HepG2 (cell line): ENCODE results near the gene NARF. TPM values are rescaled to one million over a fixed set of nuclear protein-coding genes. Genes with fewer than 3 reads are reported as not detected.

Experiments
- ARNT2 ChIP-seq: sonication (generic); formaldehyde crosslinking; IDR thresholded peaks from 2 replicates; pipeline ENCODE4 v1.8.0; 2022; ENCODE audit warnings: mild to moderate bottlenecking, low read depth, missing genetic modification reagents, moderate library complexity
- HNRNPK ChIP-seq: fragments of 200-400 bp; formaldehyde crosslinking; IDR thresholded peaks from 2 replicates; pipeline ENCODE4 v1.6.1; 2018; ENCODE audit warnings: low read length, low read depth, moderate library complexity, mild to moderate bottlenecking; ENCODE audit not compliant: poor library complexity, severe bottlenecking
- KAT8 ChIP-seq: IDR thresholded peaks from 2 replicates; pipeline ENCODE4 v1.6.1; 2016; ENCODE audit warnings: missing genetic modification reagents, missing compliant biosample characterization
- KDM3A ChIP-seq: IDR thresholded peaks from 2 replicates; pipeline ENCODE4 v1.6.1; 2018; ENCODE audit warnings: low read depth, missing compliant biosample characterization
- KDM5B ChIP-seq: sonication (generic); formaldehyde crosslinking; IDR thresholded peaks from 2 replicates; pipeline ENCODE4 v1.4.0; 2020; ENCODE audit warnings: missing genetic modification reagents, mild to moderate bottlenecking, borderline replicate concordance
- MTF1 ChIP-seq: sonication (generic); formaldehyde crosslinking; IDR thresholded peaks from 2 replicates; pipeline ENCODE4 v1.5.0; 2020; ENCODE audit warnings: missing genetic modification reagents
- NCOA1 ChIP-seq: sonication (generic); formaldehyde crosslinking; IDR thresholded peaks from 2 replicates; pipeline ENCODE4 v1.9.0; 2021; ENCODE audit warnings: missing genetic modification reagents
- NFATC3 ChIP-seq: sonication (generic); formaldehyde crosslinking; IDR thresholded peaks from 2 replicates; pipeline ENCODE4 v1.5.1; 2020; ENCODE audit warnings: mild to moderate bottlenecking, missing genetic modification reagents
- NFYC ChIP-seq: IDR thresholded peaks from 2 replicates; pipeline ENCODE4 v1.6.1; 2016; ENCODE audit warnings: missing genetic modification reagents, missing compliant biosample characterization
- YY1 ChIP-seq: IDR thresholded peaks from 2 replicates; pipeline ENCODE4 v1.6.1; 2011; ENCODE audit warnings: low read length, low read depth, moderate library complexity, mild to moderate bottlenecking; ENCODE audit not compliant: insufficient read depth, insufficient replicate concordance
- ZBTB38 ChIP-seq: sonication (generic); formaldehyde crosslinking; IDR thresholded peaks from 2 replicates; pipeline ENCODE4 v1.5.1; 2020; ENCODE audit warnings: mild to moderate bottlenecking, missing genetic modification reagents
- ZFP37 ChIP-seq: sonication (generic); formaldehyde crosslinking; IDR thresholded peaks from 2 replicates; pipeline ENCODE4 v1.4.0; 2020; ENCODE audit warnings: missing genetic modification reagents, borderline replicate concordance
- ZNF121 ChIP-seq: sonication (generic); formaldehyde crosslinking; IDR thresholded peaks from 2 replicates; pipeline ENCODE4 v1.5.0; 2020; ENCODE audit warnings: mild to moderate bottlenecking, missing genetic modification reagents
- ZNF230 ChIP-seq: sonication (generic); formaldehyde crosslinking; IDR thresholded peaks from 2 replicates; pipeline ENCODE4 v1.4.0; 2020; ENCODE audit warnings: mild to moderate bottlenecking, missing genetic modification reagents
- ZNF383 ChIP-seq: sonication (generic); formaldehyde crosslinking; IDR thresholded peaks from 2 replicates; pipeline ENCODE4 v1.4.0; 2020; ENCODE audit warnings: missing genetic modification reagents, mild to moderate bottlenecking, borderline replicate concordance
- ZNF44 ChIP-seq: sonication (generic); formaldehyde crosslinking; IDR thresholded peaks from 2 replicates; pipeline ENCODE4 v1.5.1; 2020; ENCODE audit warnings: mild to moderate bottlenecking, missing genetic modification reagents
- ZNF691 ChIP-seq: sonication (generic); formaldehyde crosslinking; IDR thresholded peaks from 2 replicates; pipeline ENCODE4 v1.4.0; 2020; ENCODE audit warnings: missing genetic modification reagents, low read depth, mild to moderate bottlenecking, borderline replicate concordance
- polyA plus RNA-seq, 8 experiments: library from polyadenylated mRNA; depleted of rRNA in 3 of 8; stranded (reverse) in 7 of 8; unstranded in 1 of 8; fragments of >200 nt; fragmentation: Illumina TruSeq in 4 of 8; extraction: Trizol in 4 of 8; gene quantifications; 2 replicates each; pipeline versions ENCODE4 v1.2.1 to v1.2.3, GENCODE V29; 2011 to 2016; ENCODE audit warnings: low read depth in 4 of 8, missing spikeins in 1 of 8, mixed read lengths in 1 of 8; ENCODE audit not compliant: insufficient read depth in 1 of 8
- total RNA-seq, 5 experiments: library from RNA; depleted of rRNA; stranded (reverse); fragments of >200 nt; fragmentation: Illumina TruSeq; extraction: Trizol; gene quantifications; 2 replicates each; pipeline ENCODE4 v1.2.3, GENCODE V29; 2016; ENCODE audit warnings: low read depth in 1 of 5
- TF ChIP-seq, protein P1 (sequence below): sonication (generic); formaldehyde crosslinking; IDR thresholded peaks from 2 replicates; pipeline ENCODE4 v1.4.0; 2020; ENCODE audit warnings: mild to moderate bottlenecking, low read depth, missing genetic modification reagents
- TF ChIP-seq, protein P2 (sequence below): sonication (generic); formaldehyde crosslinking; IDR thresholded peaks from 2 replicates; pipeline ENCODE4 v1.5.0; 2020; ENCODE audit warnings: missing genetic modification reagents, mild to moderate bottlenecking, borderline replicate concordance
- TF ChIP-seq, protein P3 (sequence below): sonication (generic); formaldehyde crosslinking; IDR thresholded peaks from 2 replicates; pipeline ENCODE4 v1.5.1; 2020; ENCODE audit warnings: missing genetic modification reagents, mild to moderate bottlenecking, borderline replicate concordance
- TF ChIP-seq, protein P4 (sequence below): sonication (generic); formaldehyde crosslinking; IDR thresholded peaks from 2 replicates; pipeline ENCODE4 v1.4.0; 2020; ENCODE audit warnings: low read depth, mild to moderate bottlenecking, missing genetic modification reagents

NARF gene
- total and polyA plus RNA-seq, 2 of the 13 experiments (the other 11 are each of a cell fraction or from before 2014, with no cell fraction given): 61.1 to 144 TPM

DNA sequence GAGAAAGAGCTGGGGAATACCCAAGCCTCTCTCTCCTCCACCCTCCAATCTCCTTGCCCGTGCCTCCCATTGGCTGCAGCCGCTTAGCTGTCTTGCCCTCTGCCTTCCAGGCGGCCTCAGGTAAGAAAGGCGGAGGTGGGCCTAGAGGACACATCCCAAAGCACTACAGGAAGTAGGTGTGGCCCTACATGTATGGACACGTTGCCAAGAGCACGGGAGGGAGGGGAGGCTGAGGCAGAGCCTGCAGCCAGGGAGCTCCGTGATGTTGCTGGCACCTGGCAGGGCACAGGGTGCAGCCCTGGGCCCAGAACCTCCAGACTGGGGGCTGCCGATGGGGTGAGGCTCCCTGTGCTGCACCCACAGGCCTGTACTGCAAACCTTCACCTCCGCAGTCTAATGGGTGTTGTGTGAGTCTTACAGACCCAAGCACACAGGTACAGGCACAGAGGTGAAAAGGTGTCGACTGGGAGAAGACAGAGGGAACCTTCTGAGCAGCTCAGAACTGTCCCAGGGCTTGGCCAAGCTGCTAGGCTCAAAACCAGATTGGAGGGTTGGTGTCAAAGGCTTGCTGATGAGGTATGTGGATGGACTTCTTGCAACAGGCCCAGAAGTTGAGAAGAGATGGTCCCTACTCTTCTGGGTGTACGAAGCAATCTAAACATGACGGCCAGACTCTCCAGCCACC lies 37.4 kb downstream of the NARF start (continued):
- TF ChIP-seq ZNF691 (CRISPR knock-in tag) (no peak; the same call in 1 of the 2 replicates), KDM5B (0 out of 2 replicates have a peak, but pooled peaks have one; percentile 4), ZNF230 (CRISPR knock-in tag) (peak; percentile 87), NFYC (peak; percentile 42; the same call in 1 of the 2 replicates), ZFP37 (CRISPR knock-in tag) (0 out of 2 replicates have a peak, but pooled peaks have one; percentile 13), ZNF383 (CRISPR knock-in tag) (0 out of 2 replicates have a peak, but pooled peaks have one; percentile 75), NFATC3 (CRISPR knock-in tag) (0 out of 2 replicates have a peak, but pooled peaks have one; percentile 18), KDM3A (CRISPR knock-in tag) (0 out of 2 replicates have a peak, but pooled peaks have one; percentile 55), ZNF121 (CRISPR knock-in tag) (peak; percentile 30; the same call in 1 of the 2 replicates), ZNF44 (CRISPR knock-in tag) (0 out of 2 replicates have a peak, but pooled peaks have one; percentile 24), NCOA1 (CRISPR knock-in tag) (no peak), MTF1 (CRISPR knock-in tag) (no peak), YY1 (peak; percentile 3), KAT8 (0 out of 2 replicates have a peak, but pooled peaks have one; percentile 14), ARNT2 (CRISPR knock-in tag) (no peak), HNRNPK (no peak), ZBTB38 (CRISPR knock-in tag) (no peak)
- TF ChIP-seq, protein P1, sequence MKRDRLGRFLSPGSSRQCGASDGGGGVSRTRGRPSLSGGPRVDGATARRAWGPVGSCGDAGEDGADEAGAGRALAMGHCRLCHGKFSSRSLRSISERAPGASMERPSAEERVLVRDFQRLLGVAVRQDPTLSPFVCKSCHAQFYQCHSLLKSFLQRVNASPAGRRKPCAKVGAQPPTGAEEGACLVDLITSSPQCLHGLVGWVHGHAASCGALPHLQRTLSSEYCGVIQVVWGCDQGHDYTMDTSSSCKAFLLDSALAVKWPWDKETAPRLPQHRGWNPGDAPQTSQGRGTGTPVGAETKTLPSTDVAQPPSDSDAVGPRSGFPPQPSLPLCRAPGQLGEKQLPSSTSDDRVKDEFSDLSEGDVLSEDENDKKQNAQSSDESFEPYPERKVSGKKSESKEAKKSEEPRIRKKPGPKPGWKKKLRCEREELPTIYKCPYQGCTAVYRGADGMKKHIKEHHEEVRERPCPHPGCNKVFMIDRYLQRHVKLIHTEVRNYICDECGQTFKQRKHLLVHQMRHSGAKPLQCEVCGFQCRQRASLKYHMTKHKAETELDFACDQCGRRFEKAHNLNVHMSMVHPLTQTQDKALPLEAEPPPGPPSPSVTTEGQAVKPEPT (CRISPR knock-in tag): peak; percentile 6; the same call in 1 of the 2 replicates
- TF ChIP-seq, protein P2, sequence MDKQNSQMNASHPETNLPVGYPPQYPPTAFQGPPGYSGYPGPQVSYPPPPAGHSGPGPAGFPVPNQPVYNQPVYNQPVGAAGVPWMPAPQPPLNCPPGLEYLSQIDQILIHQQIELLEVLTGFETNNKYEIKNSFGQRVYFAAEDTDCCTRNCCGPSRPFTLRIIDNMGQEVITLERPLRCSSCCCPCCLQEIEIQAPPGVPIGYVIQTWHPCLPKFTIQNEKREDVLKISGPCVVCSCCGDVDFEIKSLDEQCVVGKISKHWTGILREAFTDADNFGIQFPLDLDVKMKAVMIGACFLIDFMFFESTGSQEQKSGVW (CRISPR knock-in tag): no peak
- TF ChIP-seq, protein P3, sequence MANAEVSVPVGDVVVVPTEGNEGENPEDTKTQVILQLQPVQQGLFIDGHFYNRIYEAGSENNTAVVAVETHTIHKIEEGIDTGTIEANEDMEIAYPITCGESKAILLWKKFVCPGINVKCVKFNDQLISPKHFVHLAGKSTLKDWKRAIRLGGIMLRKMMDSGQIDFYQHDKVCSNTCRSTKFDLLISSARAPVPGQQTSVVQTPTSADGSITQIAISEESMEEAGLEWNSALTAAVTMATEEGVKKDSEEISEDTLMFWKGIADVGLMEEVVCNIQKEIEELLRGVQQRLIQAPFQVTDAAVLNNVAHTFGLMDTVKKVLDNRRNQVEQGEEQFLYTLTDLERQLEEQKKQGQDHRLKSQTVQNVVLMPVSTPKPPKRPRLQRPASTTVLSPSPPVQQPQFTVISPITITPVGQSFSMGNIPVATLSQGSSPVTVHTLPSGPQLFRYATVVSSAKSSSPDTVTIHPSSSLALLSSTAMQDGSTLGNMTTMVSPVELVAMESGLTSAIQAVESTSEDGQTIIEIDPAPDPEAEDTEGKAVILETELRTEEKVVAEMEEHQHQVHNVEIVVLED (CRISPR knock-in tag): 0 out of 2 replicates have a peak, but pooled peaks have one; percentile 19
- TF ChIP-seq, protein P4, sequence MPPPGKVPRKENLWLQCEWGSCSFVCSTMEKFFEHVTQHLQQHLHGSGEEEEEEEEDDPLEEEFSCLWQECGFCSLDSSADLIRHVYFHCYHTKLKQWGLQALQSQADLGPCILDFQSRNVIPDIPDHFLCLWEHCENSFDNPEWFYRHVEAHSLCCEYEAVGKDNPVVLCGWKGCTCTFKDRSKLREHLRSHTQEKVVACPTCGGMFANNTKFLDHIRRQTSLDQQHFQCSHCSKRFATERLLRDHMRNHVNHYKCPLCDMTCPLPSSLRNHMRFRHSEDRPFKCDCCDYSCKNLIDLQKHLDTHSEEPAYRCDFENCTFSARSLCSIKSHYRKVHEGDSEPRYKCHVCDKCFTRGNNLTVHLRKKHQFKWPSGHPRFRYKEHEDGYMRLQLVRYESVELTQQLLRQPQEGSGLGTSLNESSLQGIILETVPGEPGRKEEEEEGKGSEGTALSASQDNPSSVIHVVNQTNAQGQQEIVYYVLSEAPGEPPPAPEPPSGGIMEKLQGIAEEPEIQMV (CRISPR knock-in tag): peak; percentile 40; the same call in 1 of the 2 replicates
